Measurements from ENCODE around the gene LSR.

Gene LSR

GRCh38 chr19:35297515-35297848, 48.7 kb downstream of the LSR start:
- no peak for DNase-seq (ENCODE audit: low read depth)
- no peak overlapping the region for H3K4me3 ChIP-seq (ENCODE audit: control insufficient read depth, low read depth, low read length)
- no peak for TF ChIP-seq CTCF (IDR thresholded peaks at IDR 0.05; ENCODE audit: control insufficient read depth, insufficient read depth, low read depth, low read length, missing control alignments)

- TF ChIP-seq CTCF (IDR thresholded peaks at IDR 0.05; ENCODE audit: control insufficient read depth, insufficient read depth, low read depth, low read length, missing control alignments) = no peak
- no peak overlapping the region for H3K4me3 ChIP-seq (ENCODE audit: control insufficient read depth, low read depth, low read length)
- DNase-seq (ENCODE audit: low read depth) = no peak
Observed at GRCh38 chr19:35297922-35298321, 49.1 kb downstream of the LSR start.

GRCh38 chr19:35298561-35298972, 49.8 kb downstream of the LSR start:
- no peak for DNase-seq (ENCODE audit: low read depth)
- TF ChIP-seq CTCF (IDR thresholded peaks at IDR 0.05; ENCODE audit: control insufficient read depth, insufficient read depth, low read depth, low read length, missing control alignments) = no peak

GRCh38 chr19:35299523-35300338, 50.9 kb downstream of the LSR start:
- no peak for TF ChIP-seq CTCF (IDR thresholded peaks at IDR 0.05; ENCODE audit: control insufficient read depth, insufficient read depth, low read depth, low read length, missing control alignments)

More at GRCh38 chr19:35298561-35298972, 49.8 kb downstream of the LSR start:
- H3K4me3 ChIP-seq (ENCODE audit: control insufficient read depth, low read depth, low read length) = no peak overlapping the region

GRCh38 chr19:35300339-35300649, 51.5 kb downstream of the LSR start:
- TF ChIP-seq CTCF (IDR thresholded peaks at IDR 0.05; ENCODE audit: control insufficient read depth, insufficient read depth, low read depth, low read length, missing control alignments) = no peak
- DNase-seq (ENCODE audit: low read depth) = no peak
- H3K4me3 ChIP-seq (ENCODE audit: control insufficient read depth, low read depth, low read length) = no peak overlapping the region

More at GRCh38 chr19:35299523-35300338, 50.9 kb downstream of the LSR start:
- H3K4me3 ChIP-seq (ENCODE audit: control insufficient read depth, low read depth, low read length) = no peak overlapping the region
- no peak for DNase-seq (ENCODE audit: low read depth)

- no peak overlapping the region for H3K4me3 ChIP-seq (ENCODE audit: control insufficient read depth, low read depth, low read length)
- TF ChIP-seq CTCF (IDR thresholded peaks at IDR 0.05; ENCODE audit: control insufficient read depth, insufficient read depth, low read depth, low read length, missing control alignments) = no peak
- DNase-seq (ENCODE audit: low read depth) = no peak
Observed at GRCh38 chr19:35301961-35302360, 53.2 kb downstream of the LSR start.

Measured in AG09309 (cell line).